ENCODE measurements around the gene PREX1.

GRCh38 chr20:48624315-48625020, 203.3 kb downstream of the PREX1 start:
- no peak for TF ChIP-seq CTCF (conservative IDR thresholded peaks at IDR 0.05)
- TF ChIP-seq EZH2 (IDR thresholded peaks at IDR 0.05; ENCODE audit: low read depth), result no peak

All from PC-9 (cell line).